Testis (tissue), 3 donors: ENCODE results near the gene PTPRD. TPM values are rescaled to one million over a fixed set of nuclear protein-coding genes. Genes with fewer than 3 reads are reported as not detected.

Source experiments
- DNase-seq: peaks from one replicate; pipeline ENCODE4 v3.0.0-alpha.2; 2019
- H3K27ac ChIP-seq, 2 donors: fragments of 200-600 bp; sonication (generic); one replicate each; pipeline ENCODE4 v1.5.1; 2019
- H3K27me3 ChIP-seq: fragments of 200-600 bp; sonication (generic); one replicate; pipeline ENCODE4 v1.5.1; 2019
- H3K36me3 ChIP-seq: fragments of 200-600 bp; sonication (generic); one replicate; pipeline ENCODE4 v1.5.1; 2017; ENCODE audit warnings: low read depth; ENCODE audit errors: missing control alignments
- H3K4me1 ChIP-seq: fragments of 200-600 bp; sonication (generic); one replicate; pipeline ENCODE4 v1.5.1; 2019
- H3K4me3 ChIP-seq, 2 donors: fragments of 200-600 bp; sonication (generic); one replicate each; pipeline ENCODE4 v1.5.1; 2017 to 2019
- H3K9me3 ChIP-seq: fragments of 200-600 bp; sonication (generic); one replicate; pipeline ENCODE4 v1.5.1; 2017
- CTCF ChIP-seq, 3 experiments: fragments of 450-650 bp in 2 of 3; fragments of 200-600 bp in 1 of 3; sonication (generic) in 1 of 3; IDR thresholded peaks; one replicate each; pipeline ENCODE4 v1.5.1; 2016 to 2019; ENCODE audit warnings: antibody characterized with exemption in 3 of 3, mild to moderate bottlenecking in 2 of 3, moderate library complexity in 1 of 3
- POLR2A ChIP-seq: fragments of 450-650 bp; IDR thresholded peaks from one replicate; pipeline ENCODE4 v1.6.1; 2017; ENCODE audit warnings: antibody characterized with exemption, mild to moderate bottlenecking, moderate library complexity
- WGBS, 2 donors: methylation state at CpG; one replicate each; pipeline ENCODE4 v1.1.5; 2018; 5-methylcytosine and 5-hydroxymethylcytosine counted together
- intact Hi-C: fragments of 100-400 bp; cut with DNase I; formaldehyde crosslinking; loops from one replicate; pipeline ENCODE4 v1.15.1; 2023; ENCODE audit warnings: low total_unique reads
- polyA plus RNA-seq: library from polyadenylated mRNA; stranded (reverse); fragments of 350-450 nt; fragmentation: Illumina TruSeq; extraction: RNeasy Lipid Tissue Mini Kit (QIAGEN cat#74804); gene quantifications from one replicate; pipeline ENCODE4 v1.2.3, GENCODE V29; 2014; ENCODE audit warnings: low read depth, low replicate concordance; ENCODE audit not compliant: insufficient read depth
- total RNA-seq, 2 donors: library from RNA; depleted of rRNA; stranded (reverse); fragments of >200 nt; gene quantifications; one replicate each; pipeline ENCODE4 v1.2.3, GENCODE V29; 2016

The PTPRD gene
- total and polyA plus RNA-seq, 3 donors from 2014 or later: 15.4 to 33.6 (median 32.5) TPM

GRCh38 chr9:8361364-8361763, 2251.4 kb downstream of the PTPRD start:
- no peak overlapping the region for H3K4me3 ChIP-seq
- intact Hi-C loops: no loop called here
- TF ChIP-seq POLR2A (no peak), CTCF (IDR thresholded peaks at IDR 0.05) (no peak)
- H3K36me3 ChIP-seq: no peaks in the 10 kb centered on the region
- 86% methylated on average over 2 of the region's 2 CpGs for WGBS, 2 donors
- DNase-seq: no peak
- no peaks in the 10 kb centered on the region for H3K27me3 ChIP-seq
- no peaks in the 10 kb centered on the region for H3K4me1 ChIP-seq
- no peak overlapping the region for H3K27ac ChIP-seq
- no peaks in the 10 kb centered on the region for H3K9me3 ChIP-seq

DNA sequence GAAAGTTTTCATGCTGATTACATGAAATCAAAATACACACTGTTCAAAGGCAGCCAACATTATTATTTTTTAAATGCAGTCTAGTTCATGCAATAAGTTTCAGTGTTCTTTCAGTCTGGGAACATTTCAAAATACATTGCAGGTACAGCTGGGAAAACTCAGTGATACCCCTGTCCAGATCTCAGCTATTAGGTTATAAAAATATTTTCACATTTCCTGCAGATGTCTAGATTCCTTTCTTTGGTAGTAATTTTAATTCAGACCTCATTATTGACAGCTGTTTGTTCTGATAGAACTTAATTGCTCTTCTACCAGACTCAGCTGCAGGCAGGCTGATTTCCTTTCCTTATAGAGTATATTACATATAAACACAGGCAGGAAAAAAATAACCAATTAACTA, 2256.4 kb downstream of the PTPRD start:
- Histone ChIP-seq H3K4me3 (no peak overlapping the region), H3K27ac (no peak overlapping the region), H3K27me3 (no peaks in the 10 kb centered on the region), H3K4me1 (no peaks in the 10 kb centered on the region), H3K9me3 (no peaks in the 10 kb centered on the region), H3K36me3 (no peaks in the 10 kb centered on the region)
- TF ChIP-seq CTCF (IDR thresholded peaks at IDR 0.05) (no peak), POLR2A (no peak)
- DNase-seq: no peak
- intact Hi-C loops: no loop called here

GRCh38 chr9:8351436-8351835, 2261.4 kb downstream of the PTPRD start:
- Histone ChIP-seq H3K27ac (no peak overlapping the region), H3K27me3 (no peaks in the 10 kb centered on the region), H3K4me3 (no peak overlapping the region), H3K9me3 (no peaks in the 10 kb centered on the region), H3K36me3 (no peaks in the 10 kb centered on the region), H3K4me1 (no peaks in the 10 kb centered on the region)
- TF ChIP-seq POLR2A: no peak
- TF ChIP-seq CTCF (IDR thresholded peaks at IDR 0.05): no peak
- intact Hi-C loops: no loop called here
- DNase-seq: no peak

DNA sequence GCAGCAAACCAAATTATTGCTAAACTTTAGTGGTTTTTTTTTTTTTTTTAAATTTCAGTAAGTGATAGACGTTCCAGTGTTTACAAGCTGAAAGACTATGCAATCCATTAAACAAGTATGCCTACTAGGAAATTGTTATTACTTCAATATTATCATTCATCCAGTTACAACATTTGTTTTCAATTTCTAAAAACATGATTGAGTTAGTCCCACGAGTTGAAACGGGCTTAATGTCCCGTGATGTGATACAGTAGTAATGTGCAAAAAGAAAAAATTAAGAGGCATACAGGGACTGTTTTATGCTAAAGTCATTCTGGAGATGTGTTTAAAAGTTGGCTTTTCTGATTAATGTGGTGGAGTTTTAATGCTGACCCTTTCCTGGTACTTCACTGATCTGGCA, 2262.9 kb downstream of the PTPRD start:
- H3K36me3 ChIP-seq: no peaks in the 10 kb centered on the region
- intact Hi-C loops: no loop called here
- no peak for DNase-seq
- no peaks in the 10 kb centered on the region for H3K4me1 ChIP-seq
- 47 to 52% methylated on average over 4 of the region's 4 CpGs for WGBS, 2 donors
- TF ChIP-seq POLR2A: no peak
- TF ChIP-seq CTCF (IDR thresholded peaks at IDR 0.05): no peak
- no peak overlapping the region for H3K27ac ChIP-seq
- H3K9me3 ChIP-seq: no peaks in the 10 kb centered on the region
- H3K4me3 ChIP-seq: no peak overlapping the region
- H3K27me3 ChIP-seq: no peaks in the 10 kb centered on the region

GRCh38 chr9:8349376-8349775, 2263.4 kb downstream of the PTPRD start:
- H3K4me3 ChIP-seq: no peak overlapping the region
- no peak for DNase-seq
- no peak for TF ChIP-seq CTCF (IDR thresholded peaks at IDR 0.05)
- TF ChIP-seq POLR2A: no peak
- H3K36me3 ChIP-seq: no peaks in the 10 kb centered on the region
- H3K9me3 ChIP-seq: no peaks in the 10 kb centered on the region
- no peaks in the 10 kb centered on the region for H3K4me1 ChIP-seq
- WGBS, 2 donors: 31 to 44% methylated on average over 2 of the region's 2 CpGs
- no peaks in the 10 kb centered on the region for H3K27me3 ChIP-seq
- intact Hi-C loops: no loop called here
- no peak overlapping the region for H3K27ac ChIP-seq
